ENCODE results near the gene MTUS2.

DNA sequence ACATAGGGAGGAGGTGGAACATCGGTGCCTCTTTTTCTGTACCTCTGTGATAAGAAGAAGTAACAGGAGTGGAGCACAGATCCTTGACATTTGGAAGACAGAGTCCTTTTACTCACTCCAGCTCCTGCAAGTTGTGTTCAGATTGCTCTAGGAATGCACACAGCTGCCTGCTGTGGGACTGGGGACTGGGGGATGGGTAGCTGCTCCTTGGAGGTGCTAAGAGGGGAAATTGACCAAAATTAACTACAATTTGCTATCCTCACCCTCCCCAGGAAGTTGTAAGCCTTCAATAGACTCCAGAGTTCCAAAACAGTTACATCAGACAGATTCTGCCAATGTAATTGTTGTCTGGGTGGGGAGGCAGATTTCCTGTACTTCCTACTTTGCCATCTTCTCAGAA is 317.9 kb downstream of the MTUS2 start:
- TF ChIP-seq, protein P1, sequence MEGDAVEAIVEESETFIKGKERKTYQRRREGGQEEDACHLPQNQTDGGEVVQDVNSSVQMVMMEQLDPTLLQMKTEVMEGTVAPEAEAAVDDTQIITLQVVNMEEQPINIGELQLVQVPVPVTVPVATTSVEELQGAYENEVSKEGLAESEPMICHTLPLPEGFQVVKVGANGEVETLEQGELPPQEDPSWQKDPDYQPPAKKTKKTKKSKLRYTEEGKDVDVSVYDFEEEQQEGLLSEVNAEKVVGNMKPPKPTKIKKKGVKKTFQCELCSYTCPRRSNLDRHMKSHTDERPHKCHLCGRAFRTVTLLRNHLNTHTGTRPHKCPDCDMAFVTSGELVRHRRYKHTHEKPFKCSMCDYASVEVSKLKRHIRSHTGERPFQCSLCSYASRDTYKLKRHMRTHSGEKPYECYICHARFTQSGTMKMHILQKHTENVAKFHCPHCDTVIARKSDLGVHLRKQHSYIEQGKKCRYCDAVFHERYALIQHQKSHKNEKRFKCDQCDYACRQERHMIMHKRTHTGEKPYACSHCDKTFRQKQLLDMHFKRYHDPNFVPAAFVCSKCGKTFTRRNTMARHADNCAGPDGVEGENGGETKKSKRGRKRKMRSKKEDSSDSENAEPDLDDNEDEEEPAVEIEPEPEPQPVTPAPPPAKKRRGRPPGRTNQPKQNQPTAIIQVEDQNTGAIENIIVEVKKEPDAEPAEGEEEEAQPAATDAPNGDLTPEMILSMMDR (IDR thresholded peaks at IDR 0.05; ENCODE audit: low read length): no peak
- TF ChIP-seq EZH2phosphoT487 (IDR thresholded peaks at IDR 0.05; ENCODE audit: low read length): no peak

All from MM.1S (cell line).